ENCODE measurements around the gene MEF2B. TPM values are rescaled to one million over a fixed set of nuclear protein-coding genes. Genes with fewer than 3 reads are reported as not detected.

Gene MEF2B
- total RNA-seq, 4 donors from 2014 or later, result not detected

DNA sequence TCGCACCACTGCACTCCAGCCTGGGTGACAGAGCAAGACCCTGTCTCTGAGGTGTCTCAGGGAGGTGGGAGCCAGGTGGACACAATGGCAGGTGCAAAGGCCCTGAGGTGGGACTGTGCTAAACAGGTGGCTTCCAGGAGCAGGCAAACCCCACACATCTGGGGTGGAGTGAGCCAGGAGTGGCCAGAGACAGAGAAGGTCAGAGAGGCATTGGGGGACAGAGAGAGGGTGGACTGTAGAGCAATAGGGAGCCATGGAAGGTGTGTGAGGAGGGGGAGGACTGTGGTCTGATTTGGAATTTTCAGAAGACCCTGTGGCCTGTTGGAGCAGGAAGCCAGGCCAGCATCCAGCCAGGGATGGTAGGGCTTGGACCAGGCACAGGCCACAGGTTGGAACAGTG, 4.7 kb downstream of the MEF2B start:
- no peak for ATAC-seq
- H3K9me3 ChIP-seq, result no peaks in the 10 kb centered on the region
- H3K27ac ChIP-seq, result no peak overlapping the region
- 89% methylated on average over 1 of the region's 1 CpG; no CpG with 5 or more reads in 1 of the 2 donors for WGBS, 2 donors (ENCODE audit: low coverage in 1 of 2)
- H3K4me3 ChIP-seq, result no peak overlapping the region
- no peak for TF ChIP-seq EP300 (IDR thresholded peaks at IDR 0.05)
- TF ChIP-seq POLR2AphosphoS5 (IDR thresholded peaks at IDR 0.05), result no peak
- TF ChIP-seq CTCF (IDR thresholded peaks at IDR 0.05), result no peak
- TF ChIP-seq POLR2A (IDR thresholded peaks at IDR 0.05), result no peak
- no peaks in the 10 kb centered on the region for H3K36me3 ChIP-seq
- H3K27me3 ChIP-seq, result peaks cover 12% of the 10 kb centered on the region
- peaks cover 0 to 9% (median 0%) of the 10 kb centered on the region in 3 donors for H3K4me1 ChIP-seq

GRCh38 chr19:19162495-19162894, 7.6 kb downstream of the MEF2B start:
- no peak for ATAC-seq
- no peaks in the 10 kb centered on the region for H3K27me3 ChIP-seq
- H3K4me3 ChIP-seq, result no peak overlapping the region
- WGBS, 2 donors (ENCODE audit: low coverage in 1 of 2), result 90 to 93% methylated on average over 2 to 3 of the region's 7 CpGs
- H3K36me3 ChIP-seq, result no peaks in the 10 kb centered on the region
- no peaks in the 10 kb centered on the region for H3K4me1 ChIP-seq
- no peak overlapping the region for H3K27ac ChIP-seq
- no peak for TF ChIP-seq POLR2A (IDR thresholded peaks at IDR 0.05)
- TF ChIP-seq CTCF (IDR thresholded peaks at IDR 0.05), result no peak
- TF ChIP-seq EP300 (IDR thresholded peaks at IDR 0.05), result no peak
- TF ChIP-seq POLR2AphosphoS5 (IDR thresholded peaks at IDR 0.05), result no peak
- no peaks in the 10 kb centered on the region for H3K9me3 ChIP-seq

GRCh38 chr19:19160461-19161035, 9.5 kb downstream of the MEF2B start:
- Histone ChIP-seq H3K9me3 (no peaks in the 10 kb centered on the region), H3K27ac (no peak overlapping the region), H3K36me3 (peaks cover 0 to 19% of the 10 kb centered on the region in 2 donors), H3K4me3 (no peak overlapping the region), H3K4me1 (no peaks in the 10 kb centered on the region), H3K27me3 (no peaks in the 10 kb centered on the region)
- no peak for ATAC-seq
- TF ChIP-seq POLR2AphosphoS5 (IDR thresholded peaks at IDR 0.05) (no peak), EP300 (IDR thresholded peaks at IDR 0.05) (no peak), POLR2A (IDR thresholded peaks at IDR 0.05) (no peak), CTCF (IDR thresholded peaks at IDR 0.05) (no peak)
- WGBS, 2 donors (ENCODE audit: low coverage in 1 of 2), result 80% methylated on average over 1 of the region's 26 CpGs; no CpG with 5 or more reads in 1 of the 2 donors

- Histone ChIP-seq H3K4me3 (no peak overlapping the region), H3K4me1 (no peaks in the 10 kb centered on the region), H3K27me3 (no peaks in the 10 kb centered on the region), H3K27ac (no peak overlapping the region), H3K9me3 (no peaks in the 10 kb centered on the region), H3K36me3 (peaks cover 0 to 21% of the 10 kb centered on the region in 2 donors)
- no peak for TF ChIP-seq CTCF (IDR thresholded peaks at IDR 0.05)
- TF ChIP-seq EP300 (IDR thresholded peaks at IDR 0.05), result no peak
- no peak for TF ChIP-seq POLR2AphosphoS5 (IDR thresholded peaks at IDR 0.05)
- TF ChIP-seq POLR2A (IDR thresholded peaks at IDR 0.05), result no peak
- ATAC-seq, result no peak
- 76 to 100% methylated on average over 2 to 4 of the region's 4 CpGs for WGBS, 2 donors (ENCODE audit: low coverage in 1 of 2)
Measured at GRCh38 chr19:19159534-19159933, 10.5 kb downstream of the MEF2B start.

GRCh38 chr19:19157808-19158207, 12.3 kb downstream of the MEF2B start:
- Histone ChIP-seq H3K27me3 (no peaks in the 10 kb centered on the region), H3K4me1 (no peaks in the 10 kb centered on the region), H3K9me3 (no peaks in the 10 kb centered on the region), H3K36me3 (peaks cover 0 to 21% of the 10 kb centered on the region in 2 donors), H3K4me3 (no peak overlapping the region), H3K27ac (no peak overlapping the region)
- TF ChIP-seq EP300 (IDR thresholded peaks at IDR 0.05) (no peak), CTCF (IDR thresholded peaks at IDR 0.05) (no peak), POLR2A (IDR thresholded peaks at IDR 0.05) (no peak), POLR2AphosphoS5 (IDR thresholded peaks at IDR 0.05) (no peak)
- no peak for ATAC-seq
- WGBS, 2 donors (ENCODE audit: low coverage in 1 of 2), result 76 to 83% methylated on average over 3 to 6 of the region's 6 CpGs

Data from gastroesophageal sphincter (tissue), 4 donors.